Measurements from ENCODE around the gene MACROD2.
"Not testable (repeated sequence)": the region's sequence is repeated elsewhere in the genome, so short reads cannot be mapped to it uniquely, and the experiment has no call there.

The MACROD2 gene

DNA sequence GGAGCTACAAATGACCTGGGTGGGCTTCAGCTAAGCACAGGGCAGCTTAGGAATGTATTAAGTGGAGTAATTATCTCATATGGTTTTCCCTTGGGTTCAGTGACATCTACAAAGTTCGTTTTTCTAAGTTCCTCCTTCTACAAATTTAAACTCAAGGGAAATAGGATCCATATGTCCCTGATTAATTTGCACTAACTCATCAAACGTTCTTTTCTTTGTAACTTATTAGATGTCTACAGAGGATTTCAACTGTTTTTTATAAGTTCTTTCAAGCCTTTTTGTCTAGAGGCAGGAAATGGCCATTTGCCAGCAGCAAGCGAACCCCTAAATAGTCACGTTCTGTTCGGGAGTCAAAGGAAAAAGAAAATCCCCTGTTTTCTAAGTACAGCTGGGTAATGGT, 1517.6 kb downstream of the MACROD2 start:
- DNase-seq: no peak

DNA sequence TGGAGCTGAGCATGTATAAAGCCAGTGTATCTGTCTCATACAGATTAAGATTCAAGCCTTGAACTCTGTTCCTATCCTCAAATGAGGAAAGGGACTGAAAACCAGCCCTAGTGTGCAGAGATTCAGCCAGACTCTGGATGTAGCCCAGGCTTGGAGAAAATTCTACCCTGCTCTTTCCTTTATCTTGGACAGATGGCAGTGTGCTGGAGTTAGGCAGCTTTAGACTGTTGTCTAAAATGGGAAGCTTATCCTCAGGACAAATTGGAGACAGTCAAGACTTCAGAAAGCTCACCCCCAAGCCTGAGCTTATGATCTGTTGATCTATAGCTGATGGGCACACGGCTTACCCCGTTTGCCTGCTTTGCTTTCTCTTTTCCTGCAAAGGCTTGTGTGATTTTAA, 1520.4 kb downstream of the MACROD2 start:
- no peak for DNase-seq

DNA sequence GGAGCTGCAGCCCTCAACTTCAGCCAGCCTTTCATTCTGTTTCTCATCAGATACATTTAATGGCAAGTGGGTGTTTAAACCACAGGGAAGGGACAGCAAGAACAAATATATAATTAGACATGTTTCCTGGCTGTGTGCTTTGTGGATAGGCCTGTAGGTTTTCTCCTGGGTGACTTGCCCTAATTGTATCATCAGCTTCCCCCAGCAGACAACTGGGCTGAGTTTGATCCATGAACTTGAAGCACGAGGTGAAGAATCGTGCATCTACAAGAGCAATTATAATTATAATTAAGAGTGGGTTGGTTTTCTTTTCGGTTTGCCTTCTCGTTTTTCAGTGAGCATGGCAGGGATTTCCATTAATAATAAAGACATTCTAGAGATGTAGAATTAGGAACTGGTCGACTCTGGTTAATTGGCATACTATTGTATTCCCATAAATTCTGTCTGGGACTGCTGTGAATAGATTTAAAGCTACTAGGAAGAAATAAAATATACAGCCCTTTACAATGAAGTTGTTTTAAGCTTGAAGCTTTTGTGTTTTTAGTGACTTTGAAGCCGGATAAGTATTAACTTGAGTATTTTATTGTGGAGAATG, 1525.7 kb downstream of the MACROD2 start:
- DNase-seq: no peak

DNA sequence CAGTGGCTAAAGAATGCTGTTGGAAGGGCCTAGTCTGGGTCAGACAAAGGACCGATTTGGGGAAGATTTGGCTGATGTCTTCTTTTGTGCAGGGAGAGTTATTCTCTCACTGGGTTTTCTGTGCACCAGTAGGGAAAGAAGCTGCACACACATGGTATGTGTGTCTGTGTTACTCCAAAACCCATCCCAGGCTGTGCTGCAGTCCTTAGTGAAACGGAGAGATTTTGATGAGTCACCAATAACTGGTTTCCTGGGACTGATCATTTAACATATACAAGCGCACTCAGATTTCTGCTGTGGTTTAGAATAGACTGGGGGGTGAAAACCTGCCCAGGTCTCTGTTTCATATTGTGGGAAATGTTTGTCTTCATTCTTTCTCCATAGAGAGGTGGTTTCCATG, 1528.1 kb downstream of the MACROD2 start:
- no peak for DNase-seq

DNA sequence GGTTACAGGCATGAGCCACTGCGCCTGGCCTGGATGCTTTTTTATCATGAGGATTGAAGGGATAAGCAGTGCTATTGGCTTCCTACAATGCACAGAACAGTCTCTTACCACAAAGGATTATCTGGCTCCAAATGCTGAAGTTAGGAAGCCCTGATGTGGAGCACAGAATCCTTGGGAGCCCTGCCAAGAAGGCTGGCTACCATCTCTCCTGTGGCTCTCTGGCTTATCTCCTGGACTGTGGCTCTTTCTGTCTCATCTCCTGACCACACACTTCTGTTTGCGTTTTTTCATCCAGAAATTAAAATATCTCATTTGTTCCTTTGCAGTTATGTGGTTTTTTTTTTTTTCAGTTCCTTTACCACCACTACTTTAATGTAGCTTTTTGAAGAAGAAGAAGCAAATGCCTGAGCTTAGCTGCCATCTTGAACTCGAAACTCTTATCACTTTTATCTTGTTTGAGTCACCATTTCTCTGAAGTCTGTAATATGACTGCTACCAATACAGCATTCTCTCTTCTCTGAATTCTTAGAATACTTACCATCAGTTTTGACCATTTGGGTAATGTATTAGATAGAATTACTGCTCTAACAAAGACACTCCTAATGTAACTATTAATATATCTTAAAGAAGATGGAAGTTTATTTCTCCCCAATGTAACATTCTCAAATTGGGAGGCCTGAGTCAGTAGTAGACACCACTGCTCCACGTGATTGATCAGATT, 1533.2 kb downstream of the MACROD2 start:
- DNase-seq: no peak

DNA sequence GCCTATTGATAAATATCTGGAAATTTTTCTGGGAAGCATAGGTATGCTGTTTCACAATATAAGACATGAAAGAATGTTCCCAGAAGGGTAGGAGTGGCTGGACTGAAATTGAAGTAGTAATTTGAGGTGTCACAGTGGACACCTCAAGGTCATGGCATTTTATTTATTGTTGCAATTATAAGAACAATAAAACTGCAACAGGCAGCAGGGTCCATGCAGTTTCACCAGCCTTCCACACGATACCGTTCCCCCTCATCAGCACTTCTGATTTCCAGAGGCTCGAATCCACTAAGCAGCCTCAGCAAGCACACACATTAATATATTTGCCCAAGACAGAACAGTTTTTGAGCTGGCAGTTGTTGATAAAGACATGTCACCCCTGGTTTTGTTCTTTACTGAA, 1540.5 kb downstream of the MACROD2 start:
- DNase-seq: no peak

DNA sequence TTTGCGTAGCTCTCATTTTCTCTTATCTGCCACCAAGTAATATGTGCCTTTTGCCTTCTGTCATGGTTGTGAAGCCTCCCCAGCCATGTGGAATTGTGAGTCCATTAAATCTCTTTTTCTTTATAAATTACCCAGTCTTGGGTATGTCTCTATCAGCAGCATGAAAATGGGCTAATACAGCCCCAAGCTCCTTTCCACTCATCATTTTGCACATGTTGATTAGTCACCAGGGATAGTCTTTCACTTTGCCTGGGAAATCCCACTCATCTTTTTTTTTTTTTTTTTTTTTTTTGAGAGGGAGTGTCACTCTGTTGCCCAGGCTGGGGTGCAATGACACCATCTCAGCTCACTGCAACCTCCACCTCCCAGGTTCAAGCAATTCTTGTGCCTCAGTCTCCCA, 1541.9 kb downstream of the MACROD2 start:
- DNase-seq: not testable (repeated sequence)

DNA sequence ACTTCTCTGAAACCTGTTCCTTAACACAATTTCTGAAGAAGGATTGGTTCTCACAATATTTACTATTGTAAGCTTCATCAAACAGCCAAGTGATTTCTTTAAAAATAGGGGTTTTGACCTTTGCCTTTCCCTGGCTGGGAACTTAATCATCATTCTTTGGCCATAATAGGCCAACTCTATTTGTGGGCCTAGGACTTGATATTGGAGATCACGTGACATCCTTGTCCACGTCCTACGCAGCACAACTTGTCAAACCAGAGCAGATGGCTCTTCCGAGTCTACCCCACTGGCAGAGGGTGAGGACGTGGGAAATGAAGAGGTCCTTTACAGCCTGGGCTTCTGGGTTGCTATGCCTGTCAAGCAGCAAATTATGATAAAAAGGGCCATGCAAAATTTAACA, 1547.3 kb downstream of the MACROD2 start:
- no peak for DNase-seq

DNA sequence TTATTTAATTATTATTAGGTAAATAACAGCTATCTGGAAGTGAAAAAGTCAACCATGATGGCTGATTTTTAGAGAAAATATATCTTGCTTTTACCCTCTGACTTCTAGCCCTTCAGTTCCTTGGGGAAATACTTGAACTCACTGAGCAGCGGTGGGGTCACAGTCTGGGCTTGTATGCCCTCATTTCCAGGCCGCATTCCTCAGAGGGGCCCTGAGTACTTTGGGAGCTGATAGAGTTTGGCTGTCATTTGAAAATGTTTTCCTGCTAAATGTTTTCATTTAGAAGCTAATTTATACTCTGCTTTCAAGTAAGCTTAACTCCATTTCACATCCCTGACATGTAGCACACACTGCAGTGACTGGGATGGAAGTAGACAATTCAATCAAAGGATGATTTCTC, 1549.4 kb downstream of the MACROD2 start:
- no peak for DNase-seq

DNA sequence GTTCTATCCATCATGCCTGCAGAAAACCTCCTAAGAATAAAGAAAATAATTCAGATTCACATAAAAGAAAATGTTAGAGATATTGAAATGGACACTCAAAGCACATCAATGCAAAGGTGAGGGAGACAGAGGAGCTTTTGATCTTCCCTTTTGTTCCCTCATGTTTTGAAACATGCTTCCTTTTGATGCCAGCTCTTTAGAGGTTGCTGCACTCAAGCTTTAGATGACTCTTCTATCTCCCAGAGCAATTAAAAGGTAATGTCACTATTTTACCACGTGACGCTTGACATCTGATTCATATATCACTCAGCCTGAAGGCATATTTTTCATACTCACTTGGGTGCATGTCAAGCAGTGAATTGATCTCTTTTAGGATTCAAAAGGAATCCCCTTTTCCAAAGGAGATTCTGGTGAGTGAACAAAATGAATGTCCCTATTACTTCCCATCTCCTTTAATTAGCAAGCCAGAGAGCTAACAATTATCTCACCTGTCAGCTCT, 1551.3 kb downstream of the MACROD2 start:
- no peak for DNase-seq

DNA sequence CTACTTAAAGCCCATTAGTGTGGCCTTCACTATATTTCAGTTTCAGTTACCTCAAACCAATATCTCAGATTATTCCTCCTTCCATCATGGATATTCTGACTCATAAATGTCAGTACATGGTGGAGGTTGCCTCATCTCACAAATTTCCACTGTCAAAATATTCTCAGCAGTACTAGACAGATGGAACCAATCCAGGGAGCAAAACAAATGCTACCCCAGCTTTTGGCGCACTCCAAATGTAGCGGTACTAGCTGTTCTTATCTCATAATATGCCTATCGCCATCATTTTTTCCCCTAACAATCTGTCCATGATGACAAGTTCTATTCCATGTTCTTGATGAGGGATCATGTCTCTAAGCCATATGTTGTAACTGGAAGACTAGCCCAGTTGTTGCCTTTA, 1551.8 kb downstream of the MACROD2 start:
- DNase-seq: no peak

DNA sequence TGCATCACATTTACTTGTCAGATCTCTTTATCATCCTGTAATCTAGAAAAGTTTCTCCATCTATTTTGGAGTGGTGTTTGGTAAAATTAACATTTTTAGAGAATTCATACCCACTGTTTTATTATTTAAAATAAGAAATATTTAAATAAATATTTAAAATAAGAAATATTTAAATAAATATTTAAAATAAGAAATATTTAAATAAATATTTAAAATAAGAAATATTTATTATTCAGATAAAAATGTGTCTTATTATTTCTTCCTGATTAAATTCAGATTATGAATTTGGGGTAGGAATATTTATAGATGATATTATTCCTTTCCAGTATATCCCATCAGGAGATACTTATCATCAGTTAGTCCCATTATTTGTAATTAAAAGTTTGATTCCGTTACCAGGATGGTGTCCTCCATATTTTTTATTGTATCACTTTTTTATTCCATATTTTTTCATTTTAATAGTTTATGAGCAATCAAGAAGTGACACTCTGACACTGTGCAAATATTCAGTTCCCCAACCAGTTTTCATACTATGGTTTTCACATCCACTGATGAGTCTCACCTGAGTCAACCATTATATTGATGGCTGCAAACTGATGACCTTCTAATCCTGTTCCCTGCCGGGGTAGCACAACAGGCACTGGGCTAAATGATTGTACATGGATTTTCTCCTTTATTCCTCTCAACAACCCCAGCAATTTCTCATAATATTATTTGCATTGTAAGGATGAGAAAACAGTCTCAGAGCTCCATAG, 1555.0 kb downstream of the MACROD2 start:
- DNase-seq: no peak

DNA sequence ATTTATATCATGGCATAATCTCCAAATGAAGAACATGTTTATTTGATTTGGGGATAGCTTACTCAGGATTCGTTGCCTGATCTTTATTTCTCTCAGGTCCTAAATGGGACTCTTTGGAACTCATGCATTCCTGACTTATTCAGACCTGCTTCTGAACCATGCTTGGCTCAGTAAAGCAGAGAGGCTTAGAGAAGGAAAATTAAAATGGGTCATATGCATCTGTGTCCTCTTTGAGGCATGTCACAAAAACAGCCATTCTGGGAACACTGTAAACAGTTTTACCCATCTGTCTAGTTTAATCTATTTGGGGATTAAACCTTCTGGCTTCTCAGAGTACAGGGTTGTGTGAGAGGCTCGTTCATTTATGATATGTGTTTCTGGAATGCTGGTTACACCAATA, 1560.6 kb downstream of the MACROD2 start:
- no peak for DNase-seq

DNA sequence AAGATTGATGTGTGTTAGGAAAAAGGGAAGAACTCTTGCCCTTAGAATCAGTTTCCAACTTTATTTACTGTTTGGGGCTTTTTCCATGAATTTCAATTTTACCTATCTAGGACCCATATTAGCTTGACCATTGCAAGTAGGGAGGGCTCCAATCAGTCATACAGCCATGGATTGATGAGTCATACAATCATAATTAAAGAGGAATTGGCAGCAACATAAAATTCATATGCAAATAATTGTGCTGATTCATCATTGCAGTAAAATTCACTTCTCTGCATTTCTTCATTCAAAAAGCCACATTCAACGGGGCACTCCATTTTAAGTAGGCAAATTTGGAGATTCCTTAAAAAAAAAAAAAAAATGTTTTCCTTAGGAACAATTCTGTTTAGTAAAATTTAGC, 1561.6 kb downstream of the MACROD2 start:
- DNase-seq: no peak

DNA sequence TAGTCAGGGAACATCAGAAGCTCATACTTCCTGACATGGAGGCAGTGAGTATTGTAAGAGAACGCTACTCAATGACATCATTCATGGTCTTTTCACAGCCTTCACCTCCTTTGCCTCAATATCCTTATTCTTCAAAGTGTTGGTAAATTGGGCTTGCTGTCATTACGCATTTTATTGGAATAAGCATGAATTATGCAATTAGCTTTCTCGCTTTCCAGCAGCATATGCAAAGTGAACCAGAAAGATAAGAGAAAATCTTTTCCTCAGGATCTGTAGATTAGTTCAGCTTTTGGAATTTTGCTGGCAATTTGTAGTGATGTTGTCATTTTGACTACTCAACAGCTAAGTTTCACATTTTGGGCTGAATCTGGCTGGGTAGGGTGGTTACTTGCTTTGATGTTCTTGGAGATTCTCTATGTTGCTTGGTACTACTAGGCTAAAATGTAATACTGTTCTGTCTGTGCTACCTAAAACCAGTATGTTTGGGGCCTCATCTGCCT, 1565.8 kb downstream of the MACROD2 start:
- DNase-seq: no peak

DNA sequence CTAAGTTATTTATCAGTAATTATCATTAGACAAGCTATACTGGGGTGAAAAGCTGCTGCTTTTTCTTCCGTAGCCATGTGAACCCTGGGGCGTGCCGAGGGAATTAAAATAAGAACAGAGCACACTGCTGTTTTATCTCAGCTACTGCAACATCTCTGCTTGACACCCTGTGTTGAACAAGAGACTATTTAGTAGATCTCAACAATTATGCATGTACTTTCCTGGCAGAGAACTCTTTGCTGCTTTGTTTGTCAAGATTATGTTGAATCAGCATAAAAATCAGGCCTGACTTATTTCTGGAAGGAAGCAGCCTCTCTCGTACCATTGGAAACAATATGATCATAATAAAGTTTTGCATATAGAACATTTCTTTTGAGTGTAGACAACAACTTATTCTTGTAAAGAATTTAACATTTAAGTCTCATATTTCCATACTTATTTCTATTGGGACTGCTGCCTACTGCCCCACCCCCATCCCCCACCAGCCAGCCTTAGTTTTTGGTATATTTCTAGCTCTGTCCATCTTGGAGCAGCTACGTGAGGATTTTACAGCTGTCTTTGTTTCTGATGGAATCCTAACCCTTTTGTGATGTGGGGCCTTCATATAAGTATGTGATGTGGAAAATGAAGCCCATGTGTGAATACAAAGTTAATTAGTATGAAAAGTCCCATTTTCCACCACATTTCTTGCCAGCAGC, 1566.5 kb downstream of the MACROD2 start:
- DNase-seq: no peak

DNA sequence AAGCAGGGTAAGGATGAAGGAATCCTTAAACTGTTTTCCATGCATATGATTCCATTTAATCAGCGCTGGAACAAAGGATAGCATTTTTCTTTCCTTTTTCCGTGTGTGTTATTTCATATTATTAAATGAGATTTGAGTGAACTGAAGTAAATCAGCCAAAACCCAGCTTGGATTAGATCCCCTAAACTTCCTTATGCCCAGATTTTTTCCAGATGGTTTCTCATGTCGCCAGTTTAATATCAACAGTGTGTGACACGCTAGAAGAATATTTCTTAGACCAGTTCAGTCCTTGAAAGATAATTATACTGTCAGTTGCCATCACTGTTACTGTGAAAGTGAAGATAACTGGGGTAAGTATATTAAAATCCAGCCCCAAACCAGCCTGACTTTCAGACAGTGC, 1568.5 kb downstream of the MACROD2 start:
- DNase-seq: no peak

DNA sequence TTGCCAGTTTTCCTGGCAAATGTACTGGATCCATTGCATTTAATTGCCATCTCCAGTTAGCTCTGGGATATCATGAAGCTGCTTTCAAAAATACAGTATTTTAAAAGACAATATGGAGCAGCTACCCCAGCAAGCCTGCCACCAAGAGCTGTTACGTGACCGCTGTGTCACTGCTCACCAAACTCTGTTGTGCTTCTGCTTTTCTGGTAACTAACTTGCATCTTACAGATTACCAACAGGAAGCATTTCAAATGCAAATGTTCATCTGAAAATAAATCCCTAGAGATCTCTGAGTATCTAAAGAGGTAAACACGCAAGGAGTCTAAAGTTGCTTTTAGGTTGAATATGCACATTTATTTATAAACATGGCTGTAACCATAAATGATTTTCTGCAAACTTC, 1569.7 kb downstream of the MACROD2 start:
- no peak for DNase-seq

DNA sequence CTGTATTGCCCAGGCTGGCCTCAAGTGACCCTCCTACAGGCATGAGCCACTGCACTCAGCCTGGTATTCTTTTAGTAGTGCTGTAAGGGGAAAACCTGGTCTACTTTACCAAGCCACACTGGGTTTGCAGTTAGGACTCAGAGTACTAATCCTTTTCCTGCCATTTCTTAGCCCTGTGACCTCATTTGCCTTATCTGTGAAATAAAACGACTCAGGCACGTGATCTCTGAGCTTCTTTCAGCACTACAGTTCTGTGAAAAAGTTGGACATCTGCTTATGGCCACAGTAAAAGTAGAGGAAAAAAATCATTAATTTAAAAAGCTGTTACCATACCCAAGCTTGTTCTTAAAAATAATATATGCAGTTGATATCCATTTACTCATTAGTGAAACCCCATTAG, 1570.5 kb downstream of the MACROD2 start:
- no peak for DNase-seq

DNA sequence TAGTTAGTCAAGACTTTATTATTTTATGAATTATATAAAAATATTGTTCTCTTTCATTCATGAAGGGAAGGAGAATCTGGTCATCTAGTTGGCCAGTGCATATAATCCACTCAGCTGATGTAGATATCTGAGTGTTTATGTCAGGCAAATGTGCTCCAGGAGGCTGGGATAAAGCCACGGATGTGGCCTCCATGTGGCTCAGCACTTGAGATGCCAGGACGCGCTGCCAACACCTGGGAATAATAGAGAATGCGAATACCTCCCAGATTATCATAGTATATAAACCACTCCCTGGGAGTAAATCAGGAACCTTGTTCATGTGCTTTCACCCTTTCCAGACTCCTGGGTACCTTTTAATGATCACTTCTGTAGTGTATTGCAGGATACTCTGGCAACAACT, 1571.9 kb downstream of the MACROD2 start:
- no peak for DNase-seq

DNA sequence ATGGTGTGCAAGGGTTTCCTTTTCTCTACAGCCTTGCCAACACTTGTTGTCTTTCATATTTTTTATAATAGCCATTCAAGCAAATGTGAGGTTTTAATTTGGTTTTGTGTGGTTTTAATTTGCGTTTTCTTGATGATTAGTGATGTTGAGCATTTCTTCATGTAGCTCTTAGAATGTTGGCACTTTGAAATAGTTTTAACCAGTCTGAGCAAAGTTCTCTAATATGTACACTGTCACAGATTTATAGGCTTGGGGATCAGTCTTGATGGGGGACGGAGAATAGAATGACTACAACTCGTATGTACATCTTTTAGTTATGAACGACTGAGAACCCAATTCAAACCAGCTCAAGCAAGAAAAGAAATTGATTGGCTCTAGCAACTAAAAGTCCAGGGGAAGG, 1574.8 kb downstream of the MACROD2 start:
- DNase-seq: no peak

DNA sequence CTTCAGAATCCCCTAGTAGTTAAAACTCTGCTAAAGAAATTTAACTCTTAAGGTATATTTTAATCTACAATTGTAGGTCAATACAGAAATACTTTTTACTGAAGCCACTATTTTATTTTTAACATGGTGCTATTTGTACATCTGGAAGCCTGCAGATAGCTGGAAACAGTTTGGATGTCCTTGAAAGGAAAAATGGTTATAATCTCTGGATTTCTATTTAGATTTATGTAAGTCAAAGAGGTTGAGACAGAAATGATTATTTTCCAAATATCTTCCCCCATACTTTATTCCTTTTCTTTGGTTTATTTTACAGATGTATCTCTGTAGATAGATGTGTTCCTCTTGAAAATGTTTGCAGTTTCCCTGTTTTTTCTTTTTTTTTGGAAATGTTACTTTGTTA, 1575.7 kb downstream of the MACROD2 start:
- no peak for DNase-seq

DNA sequence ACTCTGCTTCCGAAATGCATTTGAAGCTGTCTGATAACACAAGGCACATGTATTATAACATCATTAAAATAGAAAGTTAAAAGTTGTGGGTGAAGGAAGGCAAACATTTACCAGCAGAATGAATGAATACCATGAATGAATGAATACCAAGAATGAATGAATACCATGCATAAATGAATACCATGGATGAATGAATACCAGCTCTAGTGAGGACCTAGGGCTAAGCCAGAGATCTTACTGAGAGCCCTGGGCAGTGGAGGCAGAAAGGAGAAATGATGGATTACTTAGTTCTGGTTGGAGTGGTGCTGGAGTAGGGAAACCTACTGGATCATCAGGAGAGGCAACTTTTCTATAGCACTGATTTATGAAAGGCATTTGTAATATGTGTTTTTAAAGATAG, 1579.9 kb downstream of the MACROD2 start:
- no peak for DNase-seq

All from stimulated activated CD8-positive, alpha-beta memory T cell treated with anti-CD3 and anti-CD28 coated beads, Interleukin-4, amount 100 ng/mL, for 48 hours (primary cell).